ENCODE results near the gene SPIN2A. TPM values are rescaled to one million over a fixed set of nuclear protein-coding genes. Genes with fewer than 3 reads are reported as not detected.

SPIN2A gene
- total and polyA plus RNA-seq, 2 donors (not counting 1 experiment from before 2014, with no cell fraction given): 1.4 to 3.3 TPM

DNA sequence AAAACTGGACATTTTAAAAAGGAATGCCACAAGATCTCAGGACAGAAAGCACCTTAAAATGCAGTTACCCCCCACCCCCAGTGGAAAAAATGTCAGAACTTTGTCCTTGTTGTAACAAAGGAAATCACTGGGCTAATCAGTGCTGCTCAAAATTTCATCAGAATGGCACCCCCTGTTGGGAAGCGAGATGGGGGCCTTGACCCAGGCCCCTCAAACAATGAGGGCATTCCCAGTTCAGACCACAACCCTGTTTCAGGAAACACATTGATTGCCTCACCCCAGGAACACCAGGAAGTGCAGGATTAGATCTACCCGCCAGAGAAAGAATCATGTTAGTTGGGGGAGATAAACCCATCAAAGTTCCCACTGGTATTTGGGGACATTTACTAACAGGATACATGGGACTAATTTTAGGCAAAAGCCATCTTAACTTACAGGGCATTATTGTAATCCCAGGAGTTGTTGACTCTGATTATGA lies 32.2 kb downstream of the SPIN2A start:
- POLR2A ChIA-PET: no interaction called here
- no peaks in the 10 kb centered on the region for H3K4me1 ChIP-seq (ENCODE audit: control insufficient read depth in 2 of 2, insufficient read depth in 2 of 2, low read length in 2 of 2)
- no peak overlapping the region for H3K4me3 ChIP-seq (ENCODE audit: control extremely low read depth in 1 of 5, extremely low read depth in 1 of 5, insufficient read depth in 1 of 5, low read depth in 2 of 5, low read length in 4 of 5)
- Mint-ChIP-seq H3K4me1 (no peaks in the 10 kb centered on the region), H3K9me3 (ENCODE audit: insufficient read depth) (no peaks in the 10 kb centered on the region), H3K4me3 (no peak overlapping the region), H3K27ac (no peak overlapping the region), H3K27me3 (no peaks in the 10 kb centered on the region)
- H4K20me1 ChIP-seq (ENCODE audit: control insufficient read depth, insufficient read depth, low read length, poor library complexity, severe bottlenecking): no peaks in the 10 kb centered on the region
- H3K9me3 ChIP-seq (ENCODE audit: control extremely low read depth in 1 of 3, control insufficient read depth in 2 of 3, insufficient read depth in 1 of 3, low read length in 2 of 3): no peaks in the 10 kb centered on the region
- intact Hi-C loops (cut with micrococcal nuclease): no loop called here
- no peaks in the 10 kb centered on the region for H3K79me2 ChIP-seq (ENCODE audit: control insufficient read depth, insufficient read depth, low read length)
- H3K27ac ChIP-seq (ENCODE audit: low read length in 2 of 2): no peak overlapping the region
- no peak overlapping the region for H2AFZ ChIP-seq (ENCODE audit: insufficient read depth, low read depth, low read length, poor library complexity, severe bottlenecking)
- no peaks in the 10 kb centered on the region for H3K27me3 ChIP-seq (replicated peaks in 1 of 4; ENCODE audit: control extremely low read depth in 1 of 4, control insufficient read depth in 3 of 4, insufficient read depth in 4 of 4, low read length in 3 of 4)
- TF ChIP-seq EZH2 (IDR thresholded peaks at IDR 0.05; ENCODE audit: borderline replicate concordance, insufficient read depth, low read depth, low read length, poor library complexity, severe bottlenecking): no peak
- TF ChIP-seq, protein P1, sequence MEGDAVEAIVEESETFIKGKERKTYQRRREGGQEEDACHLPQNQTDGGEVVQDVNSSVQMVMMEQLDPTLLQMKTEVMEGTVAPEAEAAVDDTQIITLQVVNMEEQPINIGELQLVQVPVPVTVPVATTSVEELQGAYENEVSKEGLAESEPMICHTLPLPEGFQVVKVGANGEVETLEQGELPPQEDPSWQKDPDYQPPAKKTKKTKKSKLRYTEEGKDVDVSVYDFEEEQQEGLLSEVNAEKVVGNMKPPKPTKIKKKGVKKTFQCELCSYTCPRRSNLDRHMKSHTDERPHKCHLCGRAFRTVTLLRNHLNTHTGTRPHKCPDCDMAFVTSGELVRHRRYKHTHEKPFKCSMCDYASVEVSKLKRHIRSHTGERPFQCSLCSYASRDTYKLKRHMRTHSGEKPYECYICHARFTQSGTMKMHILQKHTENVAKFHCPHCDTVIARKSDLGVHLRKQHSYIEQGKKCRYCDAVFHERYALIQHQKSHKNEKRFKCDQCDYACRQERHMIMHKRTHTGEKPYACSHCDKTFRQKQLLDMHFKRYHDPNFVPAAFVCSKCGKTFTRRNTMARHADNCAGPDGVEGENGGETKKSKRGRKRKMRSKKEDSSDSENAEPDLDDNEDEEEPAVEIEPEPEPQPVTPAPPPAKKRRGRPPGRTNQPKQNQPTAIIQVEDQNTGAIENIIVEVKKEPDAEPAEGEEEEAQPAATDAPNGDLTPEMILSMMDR (IDR thresholded peaks at IDR 0.05): no peak
- CTCF ChIA-PET: no interaction called here
- ATAC-seq (ENCODE audit: low read depth) (no peak), DNase-seq (no peak)
- H3K9ac ChIP-seq (ENCODE audit: low read length): no peak overlapping the region
- H3K36me3 ChIP-seq (replicated peaks in 1 of 2; ENCODE audit: control extremely low read depth in 1 of 2, control insufficient read depth in 1 of 2, extremely low read depth in 1 of 2, insufficient read depth in 2 of 2, low read length in 1 of 2): peaks cover 0 to 4% of the 10 kb centered on the region in 2 experiments
- no peak overlapping the region for H3K4me2 ChIP-seq (replicated peaks; ENCODE audit: low read depth, low read length, poor library complexity, severe bottlenecking)
- no CpG with 5 or more reads among the region's 2 CpGs for WGBS (ENCODE audit: insufficient coverage)

DNA sequence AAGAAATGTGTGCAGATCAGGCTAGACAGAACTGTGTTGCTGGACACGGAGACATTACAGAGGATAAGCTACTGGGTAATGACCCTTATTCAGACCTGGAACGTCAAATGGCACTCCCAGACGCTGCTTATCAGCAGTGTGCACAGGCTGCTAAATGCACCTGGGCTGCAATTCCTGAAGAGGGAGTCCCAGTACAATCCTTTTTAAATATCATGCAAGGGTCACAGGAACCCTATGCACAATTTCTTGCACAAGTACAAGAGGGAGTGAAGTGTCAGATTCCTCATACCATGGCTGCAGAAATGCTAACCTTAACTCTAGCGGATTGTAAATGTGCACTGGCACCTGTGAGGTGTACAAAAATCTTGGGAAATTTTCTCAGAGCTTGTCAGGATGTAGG lies 32.8 kb downstream of the SPIN2A start:
- no peak overlapping the region for H3K4me2 ChIP-seq (replicated peaks; ENCODE audit: low read depth, low read length, poor library complexity, severe bottlenecking)
- H4K20me1 ChIP-seq (ENCODE audit: control insufficient read depth, insufficient read depth, low read length, poor library complexity, severe bottlenecking): no peaks in the 10 kb centered on the region
- no peak overlapping the region for H3K27ac ChIP-seq (ENCODE audit: low read length in 2 of 2)
- ChIA-PET POLR2A (no interaction called here), CTCF (no interaction called here)
- no peak overlapping the region for H3K9ac ChIP-seq (ENCODE audit: low read length)
- no peak for DNase-seq
- TF ChIP-seq, protein P1 (IDR thresholded peaks at IDR 0.05): no peak
- H3K9me3 ChIP-seq (ENCODE audit: control extremely low read depth in 1 of 3, control insufficient read depth in 2 of 3, insufficient read depth in 1 of 3, low read length in 2 of 3): no peaks in the 10 kb centered on the region
- WGBS (ENCODE audit: insufficient coverage): 100% methylated on average over 3 of the region's 4 CpGs
- ATAC-seq (ENCODE audit: low read depth): no peak
- no peak overlapping the region for H3K27ac Mint-ChIP-seq
- H2AFZ ChIP-seq (ENCODE audit: insufficient read depth, low read depth, low read length, poor library complexity, severe bottlenecking): no peak overlapping the region
- no peaks in the 10 kb centered on the region for H3K9me3 Mint-ChIP-seq (ENCODE audit: insufficient read depth)
- no peaks in the 10 kb centered on the region for H3K4me1 ChIP-seq (ENCODE audit: control insufficient read depth in 2 of 2, insufficient read depth in 2 of 2, low read length in 2 of 2)
- intact Hi-C loops (cut with micrococcal nuclease): no loop called here
- H3K4me3 ChIP-seq (ENCODE audit: control extremely low read depth in 1 of 5, extremely low read depth in 1 of 5, insufficient read depth in 1 of 5, low read depth in 2 of 5, low read length in 4 of 5): no peak overlapping the region
- peaks cover 0 to 4% of the 10 kb centered on the region in 2 experiments for H3K36me3 ChIP-seq (replicated peaks in 1 of 2; ENCODE audit: control extremely low read depth in 1 of 2, control insufficient read depth in 1 of 2, extremely low read depth in 1 of 2, insufficient read depth in 2 of 2, low read length in 1 of 2)
- H3K79me2 ChIP-seq (ENCODE audit: control insufficient read depth, insufficient read depth, low read length): no peaks in the 10 kb centered on the region
- H3K27me3 ChIP-seq (replicated peaks in 1 of 4; ENCODE audit: control extremely low read depth in 1 of 4, control insufficient read depth in 3 of 4, insufficient read depth in 4 of 4, low read length in 3 of 4): no peaks in the 10 kb centered on the region
- H3K4me3 Mint-ChIP-seq: no peak overlapping the region
- no peaks in the 10 kb centered on the region for H3K4me1 Mint-ChIP-seq
- H3K27me3 Mint-ChIP-seq: no peaks in the 10 kb centered on the region
